B cell (primary cell): ENCODE results near the gene GRIK5. TPM values are rescaled to one million over a fixed set of nuclear protein-coding genes. Genes with fewer than 3 reads are reported as not detected.

Experiments used
- ATAC-seq: fragments of 200-7000 bp; cut with Tn5 transposase; one replicate; pipeline ENCODE4 v1.10.0; 2021; ENCODE audit warnings: low read depth, mild to moderate bottlenecking, moderate number of reproducible peaks, moderate library complexity
- CTCF ChIA-PET: fragments of 350-600 bp; sonication (Branson Sonifier 250); formaldehyde crosslinking; loops from one replicate; lab custom pipeline; 2021; ENCODE audit warnings: antibody characterized with exemption, inconsistent platforms; lab: Charles Lee
- POLR2A ChIA-PET: fragments of 350-600 bp; sonication (Branson Sonifier 250); formaldehyde crosslinking; loops from one replicate; lab custom pipeline; 2021; ENCODE audit warnings: antibody characterized with exemption; lab: Charles Lee
- DNase-seq: peaks from one replicate; pipeline ENCODE4 v3.0.0; 2013
- H2AFZ ChIP-seq: 2 replicates; pipeline ENCODE4 v1.6.1; 2012; ENCODE audit warnings: mild to moderate bottlenecking, low read depth, low read length; ENCODE audit not compliant: insufficient read depth, poor library complexity, severe bottlenecking
- H3K27ac ChIP-seq, 2 donors: 1 replicate in 1 of 2; 2 replicates in 1 of 2; pipeline ENCODE4 v1.5.1; 2012 to 2013; ENCODE audit warnings: low read length in 2 of 2, mild to moderate bottlenecking in 2 of 2, moderate library complexity in 1 of 2
- H3K27me3 ChIP-seq, 4 experiments: fragments of 200-600 bp in 1 of 4; sonication (generic) in 1 of 4; replicated peaks in 1 of 4; 1 replicate in 2 of 4; 2 replicates in 2 of 4; pipeline versions ENCODE4 v1.6.1 to v1.7.0; 2013 to 2016; ENCODE audit warnings: low read length in 3 of 4, mild to moderate bottlenecking in 2 of 4, mixed read lengths in 1 of 4, moderate library complexity in 1 of 4; ENCODE audit not compliant: insufficient read depth in 4 of 4, control insufficient read depth in 3 of 4; ENCODE audit errors: control extremely low read depth in 1 of 4
- H3K36me3 ChIP-seq, 2 experiments: replicated peaks in 1 of 2; 1 replicate in 1 of 2; 2 replicates in 1 of 2; pipeline versions ENCODE4 v1.6.1 to v1.7.1; 2013; ENCODE audit warnings: low read length in 1 of 2; ENCODE audit not compliant: insufficient read depth in 2 of 2, control insufficient read depth in 1 of 2; ENCODE audit errors: control extremely low read depth in 1 of 2, extremely low read depth in 1 of 2
- H3K4me1 ChIP-seq, 2 donors: fragments of 200-600 bp in 1 of 2; sonication (generic) in 1 of 2; 1 replicate in 1 of 2; 2 replicates in 1 of 2; pipeline versions ENCODE4 v1.5.1 to v1.6.1; 2013 to 2017; ENCODE audit warnings: low read length in 2 of 2; ENCODE audit not compliant: control insufficient read depth in 2 of 2, insufficient read depth in 2 of 2
- H3K4me2 ChIP-seq: replicated peaks from 2 replicates; pipeline ENCODE3; 2012; ENCODE audit warnings: mild to moderate bottlenecking, low read depth, low read length; ENCODE audit not compliant: poor library complexity, severe bottlenecking
- H3K4me3 ChIP-seq, 5 experiments: fragments of 200-600 bp in 1 of 5; sonication (generic) in 1 of 5; 1 replicate in 3 of 5; 2 replicates in 2 of 5; pipeline versions ENCODE4 v1.5.1 to v1.7.0; 2011 to 2016; ENCODE audit warnings: low read length in 4 of 5, mild to moderate bottlenecking in 4 of 5, low read depth in 2 of 5, control low read depth in 1 of 5, moderate library complexity in 1 of 5; ENCODE audit not compliant: insufficient read depth in 1 of 5; ENCODE audit errors: control extremely low read depth in 1 of 5, extremely low read depth in 1 of 5
- H3K79me2 ChIP-seq: fragments of 200-600 bp; sonication (generic); one replicate; pipeline ENCODE4 v1.6.0; 2016; ENCODE audit warnings: low read length; ENCODE audit not compliant: control insufficient read depth, insufficient read depth
- H3K9ac ChIP-seq: fragments of 200-600 bp; sonication (generic); 2 replicates; pipeline ENCODE4 v1.6.1; 2017; ENCODE audit warnings: mild to moderate bottlenecking, low read length, moderate library complexity
- H3K9me3 ChIP-seq, 3 donors: one replicate each; pipeline versions ENCODE4 v1.6.1 to v1.7.1; 2013; ENCODE audit warnings: low read length in 2 of 3; ENCODE audit not compliant: control insufficient read depth in 2 of 3, insufficient read depth in 1 of 3; ENCODE audit errors: control extremely low read depth in 1 of 3
- H4K20me1 ChIP-seq: 2 replicates; pipeline ENCODE4 v1.6.0; 2012; ENCODE audit warnings: mild to moderate bottlenecking, low read length; ENCODE audit not compliant: insufficient read depth, control insufficient read depth, poor library complexity, severe bottlenecking
- H3K27ac Mint-ChIP-seq: one replicate; pipeline ENCODE4 v1.8.0; 2021; ENCODE audit warnings: mixed read lengths
- H3K27me3 Mint-ChIP-seq: one replicate; pipeline ENCODE4 v1.8.0; 2021; ENCODE audit warnings: mixed read lengths
- H3K4me1 Mint-ChIP-seq: one replicate; pipeline ENCODE4 v1.8.0; 2021; ENCODE audit warnings: mixed read lengths
- H3K4me3 Mint-ChIP-seq: one replicate; pipeline ENCODE4 v1.8.0; 2021; ENCODE audit warnings: mixed read lengths
- H3K9me3 Mint-ChIP-seq: one replicate; pipeline ENCODE4 v1.8.0; 2022; ENCODE audit warnings: mixed read lengths; ENCODE audit not compliant: insufficient read depth
- EZH2 ChIP-seq: IDR thresholded peaks from 2 replicates; pipeline ENCODE4 v1.6.1; 2012; ENCODE audit warnings: borderline replicate concordance, low read depth, mild to moderate bottlenecking, moderate library complexity, low read length; ENCODE audit not compliant: insufficient read depth, poor library complexity, severe bottlenecking
- WGBS: methylation state at CpG from one replicate; pipeline ENCODE4 v1.1.5; 2013; ENCODE audit warnings: missing lambda C conversion rate; ENCODE audit not compliant: insufficient coverage; 5-methylcytosine and 5-hydroxymethylcytosine counted together
- intact Hi-C: fragments of 100-400 bp; cut with micrococcal nuclease; formaldehyde crosslinking; loops from one replicate; pipeline ENCODE4 v1.10.0; 2022
- polyA plus RNA-seq: library from polyadenylated mRNA; depleted of rRNA; stranded (reverse); fragments of >200 nt; gene quantifications from 2 replicates; pipeline ENCODE4 v1.2.3, GENCODE V29; 2012
- total RNA-seq, 2 donors: library from RNA; stranded (reverse); fragments of 120-200 nt in 1 of 2; gene quantifications; 1 replicate in 1 of 2; 2 replicates in 1 of 2; pipeline versions ENCODE4 v1.2.3 to v1.2.4, GENCODE V29; 2013 to 2022
- TF ChIP-seq, protein P1 (sequence below): fragments of 200-600 bp; IDR thresholded peaks from one replicate; pipeline ENCODE4 v1.8.0; 2022; ENCODE audit warnings: antibody characterized with exemption, mild to moderate bottlenecking

Gene GRIK5
- total and polyA plus RNA-seq, 2 donors (not counting 1 experiment from before 2014, with no cell fraction given) = 0.09 to 0.27 TPM

DNA sequence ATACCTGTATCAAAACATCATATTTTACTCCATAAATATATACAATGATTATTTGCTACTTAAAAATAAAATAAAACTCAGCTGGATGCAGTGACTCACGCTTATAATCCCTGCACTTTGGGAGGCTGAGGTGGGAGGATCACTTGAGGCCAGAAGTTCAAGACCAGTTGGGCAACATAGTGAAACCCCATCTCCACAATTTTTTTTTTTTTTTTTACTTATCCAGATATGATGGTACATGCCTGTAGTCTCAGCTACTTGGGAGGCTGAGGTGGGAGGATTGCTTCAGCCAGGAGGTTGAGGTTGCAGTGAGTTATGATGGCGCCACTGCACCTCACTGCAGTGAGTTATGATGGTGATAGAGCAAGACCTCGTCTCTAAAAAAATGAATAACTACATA lies 39.9 kb upstream of the GRIK5 start:
- TF ChIP-seq, protein P1, sequence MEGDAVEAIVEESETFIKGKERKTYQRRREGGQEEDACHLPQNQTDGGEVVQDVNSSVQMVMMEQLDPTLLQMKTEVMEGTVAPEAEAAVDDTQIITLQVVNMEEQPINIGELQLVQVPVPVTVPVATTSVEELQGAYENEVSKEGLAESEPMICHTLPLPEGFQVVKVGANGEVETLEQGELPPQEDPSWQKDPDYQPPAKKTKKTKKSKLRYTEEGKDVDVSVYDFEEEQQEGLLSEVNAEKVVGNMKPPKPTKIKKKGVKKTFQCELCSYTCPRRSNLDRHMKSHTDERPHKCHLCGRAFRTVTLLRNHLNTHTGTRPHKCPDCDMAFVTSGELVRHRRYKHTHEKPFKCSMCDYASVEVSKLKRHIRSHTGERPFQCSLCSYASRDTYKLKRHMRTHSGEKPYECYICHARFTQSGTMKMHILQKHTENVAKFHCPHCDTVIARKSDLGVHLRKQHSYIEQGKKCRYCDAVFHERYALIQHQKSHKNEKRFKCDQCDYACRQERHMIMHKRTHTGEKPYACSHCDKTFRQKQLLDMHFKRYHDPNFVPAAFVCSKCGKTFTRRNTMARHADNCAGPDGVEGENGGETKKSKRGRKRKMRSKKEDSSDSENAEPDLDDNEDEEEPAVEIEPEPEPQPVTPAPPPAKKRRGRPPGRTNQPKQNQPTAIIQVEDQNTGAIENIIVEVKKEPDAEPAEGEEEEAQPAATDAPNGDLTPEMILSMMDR = no peak
- TF ChIP-seq EZH2 = no peak
- Histone ChIP-seq H4K20me1 (peaks cover 79% of the 10 kb centered on the region), H3K36me3 (peaks cover 1 to 72% of the 10 kb centered on the region in 2 experiments), H3K4me3 (no peak overlapping the region), H2AFZ (no peak overlapping the region), H3K9me3 (no peaks in the 10 kb centered on the region), H3K79me2 (peaks cover 87% of the 10 kb centered on the region), H3K4me2 (no peak overlapping the region), H3K4me1 (peaks cover 45 to 65% of the 10 kb centered on the region in 2 donors), H3K27ac (peak overlapping the region in 1 of 2 donors; percentile 58), H3K27me3 (no peaks in the 10 kb centered on the region), H3K9ac (no peak overlapping the region)
- DNase-seq (no peak), ATAC-seq (no peak)
- Mint-ChIP-seq H3K27me3 (no peaks in the 10 kb centered on the region), H3K27ac (no peak overlapping the region), H3K4me1 (peaks cover 67% of the 10 kb centered on the region), H3K4me3 (no peak overlapping the region), H3K9me3 (no peaks in the 10 kb centered on the region)
- intact Hi-C loops = no loop called here
- no CpG with 5 or more reads among the region's 3 CpGs for WGBS
- ChIA-PET CTCF (interaction anchor here (0.7 to 19.4 kb wide), 21 partner anchors 9 to 323 kb away, joined by 3 to 419 read pairs (median 7); partner anchors contain the start of genes GSK3A and POU2F2), POLR2A (interaction anchor here (1.5 kb wide), 1 partner anchor 10 kb away, joined by 3 read pairs; no protein-coding TSS in a partner anchor)
